ENCODE data around the gene NHS.
"Not testable (repeated sequence)": the region's sequence is repeated elsewhere in the genome, so short reads cannot be mapped to it uniquely, and the experiment has no call there.

Gene NHS

DNA sequence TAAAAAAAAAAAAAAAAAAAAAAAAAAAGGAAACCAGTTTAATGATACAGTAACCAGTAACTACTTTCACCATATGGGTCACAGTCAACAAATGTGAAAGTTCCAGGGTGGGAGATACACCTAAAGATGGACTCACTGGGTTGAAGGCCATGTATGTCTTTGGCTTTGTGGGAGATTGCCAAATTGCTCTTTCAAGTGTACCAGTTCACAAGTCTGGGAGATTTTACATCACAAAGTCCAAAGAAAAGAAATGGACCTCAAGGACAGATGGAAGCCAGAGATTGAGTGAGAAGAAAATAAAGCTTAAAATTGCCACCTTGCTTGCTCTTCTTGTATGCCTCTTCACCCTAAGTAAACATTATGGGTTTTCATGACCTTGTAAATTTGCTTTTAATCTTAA lies 65.3 kb downstream of the NHS start:
- in situ Hi-C loops (cut with HindIII; ENCODE audit: low pct_ligation_motif_present, low sequenced_read_pairs) = no loop called here
- DNase-seq = no peak
- no peaks in the 10 kb centered on the region for H3K27me3 ChIP-seq (replicated peaks)
- no peak for TF ChIP-seq CTCF (IDR thresholded peaks at IDR 0.05; ENCODE audit: low read depth, low read length, missing control alignments)
- no peaks in the 10 kb centered on the region for H3K36me3 ChIP-seq (replicated peaks)
- no peak overlapping the region for H3K27ac ChIP-seq
- H3K4me3 ChIP-seq (ENCODE audit: low read depth, low read length) = no peak overlapping the region

DNA sequence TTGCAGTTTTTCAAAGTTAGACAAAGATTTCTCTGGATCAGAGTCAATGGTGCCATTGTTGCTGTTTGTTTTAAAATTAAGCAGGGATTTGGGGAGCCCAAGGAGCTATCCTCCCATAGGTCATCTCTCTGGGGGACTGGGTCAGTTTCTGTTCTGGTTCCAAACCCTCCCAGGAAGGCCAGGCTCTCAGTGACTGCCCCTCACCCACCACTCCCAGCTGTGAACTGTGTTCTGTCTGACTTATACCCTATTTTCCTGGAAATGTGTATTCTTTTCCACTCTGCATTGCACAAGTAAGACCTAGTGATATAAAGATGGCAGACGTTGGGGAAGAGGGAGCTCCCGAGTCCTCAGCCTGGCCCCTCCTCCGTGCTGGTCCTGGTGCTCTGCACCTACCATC lies 65.8 kb downstream of the NHS start:
- no peaks in the 10 kb centered on the region for H3K36me3 ChIP-seq (replicated peaks)
- H3K27ac ChIP-seq = no peak overlapping the region
- no peak for DNase-seq
- in situ Hi-C loops (cut with HindIII; ENCODE audit: low pct_ligation_motif_present, low sequenced_read_pairs) = no loop called here
- TF ChIP-seq CTCF (IDR thresholded peaks at IDR 0.05; ENCODE audit: low read depth, low read length, missing control alignments) = no peak
- no peak overlapping the region for H3K4me3 ChIP-seq (ENCODE audit: low read depth, low read length)
- H3K27me3 ChIP-seq (replicated peaks) = no peaks in the 10 kb centered on the region

- Histone ChIP-seq H3K4me3 (ENCODE audit: low read depth, low read length) (no peak overlapping the region), H3K36me3 (replicated peaks) (no peaks in the 10 kb centered on the region), H3K27ac (peak overlapping the region; percentile 29), H3K27me3 (replicated peaks) (no peaks in the 10 kb centered on the region)
- in situ Hi-C loops (cut with HindIII; ENCODE audit: low pct_ligation_motif_present, low sequenced_read_pairs) = no loop called here
- no peak for TF ChIP-seq CTCF (IDR thresholded peaks at IDR 0.05; ENCODE audit: low read depth, low read length, missing control alignments)
- DNase-seq = peak; percentile 6
These were observed 67.0 kb downstream of the NHS start for GRCh38 chrX:17441965-17442364.

DNA sequence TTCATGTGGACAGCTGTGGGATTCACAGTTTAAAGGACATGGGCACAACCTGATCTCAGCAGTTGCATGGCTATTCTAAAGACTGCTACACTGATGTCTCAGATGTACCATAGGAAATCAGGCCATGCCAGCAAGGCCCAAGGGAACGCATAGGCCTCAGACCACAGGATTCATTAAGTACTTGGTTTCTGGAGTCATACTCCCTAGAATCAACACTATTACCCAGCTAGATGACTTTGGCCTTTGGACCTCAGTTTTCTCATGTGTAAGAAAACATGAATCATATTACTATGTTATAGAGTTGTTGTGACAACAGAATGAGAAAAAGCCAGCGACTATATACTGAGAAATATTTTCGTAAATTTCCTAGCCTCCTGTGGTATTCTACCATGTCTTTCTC lies 67.9 kb downstream of the NHS start:
- no peaks in the 10 kb centered on the region for H3K27me3 ChIP-seq (replicated peaks)
- in situ Hi-C loops (cut with HindIII; ENCODE audit: low pct_ligation_motif_present, low sequenced_read_pairs) = no loop called here
- H3K27ac ChIP-seq = no peak overlapping the region
- peak; percentile 22 for DNase-seq
- no peaks in the 10 kb centered on the region for H3K36me3 ChIP-seq (replicated peaks)
- TF ChIP-seq CTCF (IDR thresholded peaks at IDR 0.05; ENCODE audit: low read depth, low read length, missing control alignments) = no peak
- H3K4me3 ChIP-seq (ENCODE audit: low read depth, low read length) = no peak overlapping the region

GRCh38 chrX:17443556-17443955 lies 68.6 kb downstream of the NHS start:
- in situ Hi-C loops (cut with HindIII; ENCODE audit: low pct_ligation_motif_present, low sequenced_read_pairs) = no loop called here
- no peaks in the 10 kb centered on the region for H3K27me3 ChIP-seq (replicated peaks)
- no peak for TF ChIP-seq CTCF (IDR thresholded peaks at IDR 0.05; ENCODE audit: low read depth, low read length, missing control alignments)
- no peak overlapping the region for H3K27ac ChIP-seq
- no peaks in the 10 kb centered on the region for H3K36me3 ChIP-seq (replicated peaks)
- no peak for DNase-seq
- H3K4me3 ChIP-seq (ENCODE audit: low read depth, low read length) = no peak overlapping the region

- H3K4me3 ChIP-seq (ENCODE audit: low read depth, low read length); DNase-seq; H3K27me3 ChIP-seq (replicated peaks); H3K36me3 ChIP-seq (replicated peaks); H3K27ac ChIP-seq; in situ Hi-C loops (cut with HindIII; ENCODE audit: low pct_ligation_motif_present, low sequenced_read_pairs): not testable (repeated sequence)
These were observed 71.3 kb downstream of the NHS start for GRCh38 chrX:17446269-17446668.

Data from brain microvascular endothelial cell (primary cell).